PFSK-1 (cell line): ENCODE results near the gene RFC2.

Source experiments
- FOXP2 ChIP-seq: optimal IDR thresholded peaks from 2 replicates; pipeline ENCODE3; 2011; ENCODE audit warnings: borderline replicate concordance, control low read depth, inconsistent platforms; ENCODE audit not compliant: insufficient read depth; ENCODE audit errors: extremely low read length, extremely low read depth
- POLR2AphosphoS5 ChIP-seq: IDR thresholded peaks from 2 replicates; pipeline ENCODE4 v1.6.1; 2012; ENCODE audit warnings: low read depth, mild to moderate bottlenecking, control low read depth, low read length, moderate library complexity
- REST ChIP-seq, 2 experiments: IDR thresholded peaks; 2 replicates each; pipeline versions ENCODE4 v1.6.1 to v1.8.0; 2011 to 2012; ENCODE audit warnings: low read depth in 2 of 2, low read length in 2 of 2, control low read depth in 1 of 2, inconsistent platforms in 1 of 2, mild to moderate bottlenecking in 1 of 2, moderate library complexity in 1 of 2; ENCODE audit not compliant: insufficient read depth in 1 of 2
- SIN3A ChIP-seq: IDR thresholded peaks from 2 replicates; pipeline ENCODE4 v1.6.1; 2012; ENCODE audit warnings: mild to moderate bottlenecking, low read length, moderate library complexity, borderline replicate concordance; ENCODE audit not compliant: insufficient read depth
- TAF1 ChIP-seq: IDR thresholded peaks from 2 replicates; pipeline ENCODE4 v1.6.1; 2012; ENCODE audit warnings: low read length, control low read depth, borderline replicate concordance; ENCODE audit not compliant: insufficient read depth

The RFC2 gene

DNA sequence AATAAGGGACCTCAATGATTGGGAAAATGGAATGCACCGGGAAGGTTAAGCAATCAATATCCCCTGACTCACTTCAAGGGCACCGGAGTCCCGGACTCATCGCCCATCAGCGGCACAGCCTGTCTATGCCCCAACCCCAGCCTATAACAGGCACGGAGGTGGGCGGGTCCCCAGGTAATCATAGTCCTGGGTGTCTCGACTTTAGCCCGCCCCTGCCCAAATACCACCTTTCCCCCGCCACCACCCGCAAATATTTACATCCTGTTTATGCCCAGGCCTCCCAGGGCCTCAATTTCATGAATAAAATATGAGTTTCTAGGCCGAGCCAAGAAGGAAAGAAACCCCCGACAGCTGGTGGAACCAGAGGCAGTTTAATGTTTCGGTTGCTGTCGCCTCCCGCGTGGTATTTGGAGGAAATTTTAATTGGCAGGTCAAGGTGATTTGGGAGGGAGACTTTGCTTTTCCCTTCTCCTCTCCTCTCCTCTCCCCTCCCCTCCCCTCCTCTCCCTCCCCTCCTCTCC is 15.6 kb upstream of the RFC2 start:
- TF ChIP-seq TAF1 = no peak
- no peak for TF ChIP-seq POLR2AphosphoS5
- TF ChIP-seq FOXP2 = peak; percentile 36
- TF ChIP-seq REST (IDR thresholded peaks at IDR 0.05; ENCODE audit: insufficient read depth in 1 of 2, low read depth in 2 of 2, low read length in 2 of 2) = no peak
- TF ChIP-seq SIN3A = no peak

- TF ChIP-seq FOXP2 (no peak), POLR2AphosphoS5 (no peak), SIN3A (no peak), TAF1 (no peak), REST (IDR thresholded peaks at IDR 0.05; ENCODE audit: insufficient read depth in 1 of 2, low read depth in 2 of 2, low read length in 2 of 2) (no peak)
Measured at GRCh38 chr7:74267756-74268565, 13.8 kb upstream of the RFC2 start.

DNA sequence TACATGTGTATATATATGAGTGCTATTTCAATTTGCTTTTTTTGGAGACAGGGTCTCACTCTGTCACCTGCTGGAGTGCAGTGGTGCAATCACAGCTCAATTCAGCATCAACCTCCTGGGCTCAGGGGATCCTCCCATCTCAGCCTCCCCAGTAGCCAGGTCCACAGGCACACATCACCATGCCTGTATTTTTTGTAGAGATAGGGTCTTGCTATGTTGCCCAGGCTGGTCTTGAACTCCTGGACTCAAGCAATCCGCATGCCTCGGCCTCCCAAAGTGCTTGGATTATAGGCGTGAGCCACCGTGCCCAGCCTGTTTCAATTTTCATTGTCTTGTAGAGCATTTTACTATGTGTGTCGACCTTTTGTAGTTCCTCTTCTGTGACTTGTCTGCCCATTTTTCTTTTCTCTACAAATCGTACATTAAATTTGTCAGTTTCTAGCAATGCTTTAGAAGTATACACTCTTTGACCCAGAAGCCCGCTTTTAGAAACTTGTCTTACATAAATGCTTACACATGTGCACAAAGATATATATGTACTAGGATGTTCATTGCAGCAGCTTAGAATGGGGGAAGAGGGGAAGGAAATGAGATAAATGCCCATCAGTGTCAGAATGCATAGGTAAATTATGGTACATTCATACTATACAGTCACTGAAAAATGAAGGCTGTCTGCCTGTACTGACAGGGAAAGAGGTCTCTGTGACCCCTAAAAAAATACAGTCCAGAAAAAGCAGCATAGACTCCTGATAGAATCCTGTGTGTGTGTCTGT is 12.2 kb upstream of the RFC2 start:
- TF ChIP-seq POLR2AphosphoS5 (no peak), FOXP2 (no peak), REST (IDR thresholded peaks at IDR 0.05; ENCODE audit: insufficient read depth in 1 of 2, low read depth in 2 of 2, low read length in 2 of 2) (no peak), TAF1 (no peak), SIN3A (no peak)

DNA sequence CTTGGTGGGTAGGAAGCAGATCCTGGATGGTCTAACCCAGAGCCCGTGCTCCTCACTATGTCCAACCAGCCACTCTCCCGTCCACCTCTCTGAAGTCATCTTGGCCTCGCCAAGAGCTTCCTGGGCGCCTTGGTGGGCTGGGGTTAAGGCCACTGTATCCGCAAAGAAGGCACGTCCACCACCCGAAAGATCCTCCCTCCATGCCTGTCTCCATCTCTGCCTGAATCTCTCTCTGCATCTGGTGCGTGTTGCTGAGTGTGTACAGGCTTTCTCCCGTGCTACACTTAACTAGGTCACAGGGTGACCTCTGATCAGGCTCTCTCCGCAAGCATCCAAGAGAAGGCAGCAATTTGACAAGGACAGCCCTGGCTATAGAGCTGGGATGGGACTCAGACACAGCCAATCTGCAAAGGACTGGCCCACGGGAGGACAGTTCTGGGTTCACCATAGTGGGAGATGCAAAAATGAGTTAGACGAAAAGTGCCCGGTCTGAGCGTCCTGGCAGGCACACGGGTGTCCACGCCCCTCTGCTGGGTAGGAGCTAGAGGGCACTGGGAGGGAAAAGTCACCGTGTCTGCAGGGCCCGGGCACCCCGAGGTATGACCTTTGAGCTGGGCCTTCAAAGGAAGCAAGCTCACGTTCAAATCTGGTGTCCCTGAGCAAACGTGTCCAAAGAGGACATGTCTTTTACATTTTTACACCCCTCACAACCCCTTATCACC is 9.4 kb upstream of the RFC2 start:
- no peak for TF ChIP-seq TAF1
- no peak for TF ChIP-seq POLR2AphosphoS5
- TF ChIP-seq SIN3A = no peak
- no peak for TF ChIP-seq FOXP2
- TF ChIP-seq REST (IDR thresholded peaks at IDR 0.05; ENCODE audit: insufficient read depth in 1 of 2, low read depth in 2 of 2, low read length in 2 of 2) = 0 out of 4 replicates have a peak, but pooled peaks of 1 of the 2 experiments have one; percentile 50
